ENCODE data around the gene NR1I2. TPM values are rescaled to one million over a fixed set of nuclear protein-coding genes. Genes with fewer than 3 reads are reported as not detected.

NR1I2 gene
- total and polyA plus RNA-seq, 2 donors (not counting 1 experiment from before 2014, with no cell fraction given), result 0.03 TPM; not detected in 1

DNA sequence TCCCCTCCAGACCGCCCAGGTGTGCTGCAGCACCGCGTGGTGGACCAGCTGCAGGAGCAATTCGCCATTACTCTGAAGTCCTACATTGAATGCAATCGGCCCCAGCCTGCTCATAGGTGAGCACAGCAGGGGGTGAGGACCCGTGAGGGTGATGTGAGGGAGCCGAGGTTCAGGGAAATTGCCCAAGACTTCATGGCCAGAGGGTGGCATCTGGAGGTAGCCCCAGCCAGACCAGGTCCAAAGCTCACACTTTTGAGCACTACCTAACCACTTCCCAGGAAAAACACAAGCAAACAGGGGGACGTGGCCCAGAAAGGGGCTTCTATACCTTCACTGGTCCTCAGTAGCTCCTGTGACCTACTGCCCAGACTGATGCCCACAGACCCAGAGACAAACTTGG, 33.8 kb downstream of the NR1I2 start:
- H3K9ac ChIP-seq (ENCODE audit: insufficient read depth, low read length), result no peak overlapping the region
- no peak for DNase-seq (ENCODE audit: low read depth in 2 of 2)
- H3K27ac ChIP-seq (ENCODE audit: insufficient read depth, low read length), result no peak overlapping the region
- H4K20me1 ChIP-seq (ENCODE audit: control insufficient read depth, extremely low read depth, insufficient read depth, low read length), result no peaks in the 10 kb centered on the region
- no peak overlapping the region for H3K4me2 ChIP-seq (ENCODE audit: extremely low read depth, insufficient read depth, low read length)
- no peaks in the 10 kb centered on the region for H3K79me2 ChIP-seq (ENCODE audit: control insufficient read depth, insufficient read depth, low read length)
- H3K27me3 ChIP-seq (ENCODE audit: control insufficient read depth, insufficient read depth, low read length), result peaks cover 30% of the 10 kb centered on the region
- TF ChIP-seq, protein P1, sequence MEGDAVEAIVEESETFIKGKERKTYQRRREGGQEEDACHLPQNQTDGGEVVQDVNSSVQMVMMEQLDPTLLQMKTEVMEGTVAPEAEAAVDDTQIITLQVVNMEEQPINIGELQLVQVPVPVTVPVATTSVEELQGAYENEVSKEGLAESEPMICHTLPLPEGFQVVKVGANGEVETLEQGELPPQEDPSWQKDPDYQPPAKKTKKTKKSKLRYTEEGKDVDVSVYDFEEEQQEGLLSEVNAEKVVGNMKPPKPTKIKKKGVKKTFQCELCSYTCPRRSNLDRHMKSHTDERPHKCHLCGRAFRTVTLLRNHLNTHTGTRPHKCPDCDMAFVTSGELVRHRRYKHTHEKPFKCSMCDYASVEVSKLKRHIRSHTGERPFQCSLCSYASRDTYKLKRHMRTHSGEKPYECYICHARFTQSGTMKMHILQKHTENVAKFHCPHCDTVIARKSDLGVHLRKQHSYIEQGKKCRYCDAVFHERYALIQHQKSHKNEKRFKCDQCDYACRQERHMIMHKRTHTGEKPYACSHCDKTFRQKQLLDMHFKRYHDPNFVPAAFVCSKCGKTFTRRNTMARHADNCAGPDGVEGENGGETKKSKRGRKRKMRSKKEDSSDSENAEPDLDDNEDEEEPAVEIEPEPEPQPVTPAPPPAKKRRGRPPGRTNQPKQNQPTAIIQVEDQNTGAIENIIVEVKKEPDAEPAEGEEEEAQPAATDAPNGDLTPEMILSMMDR (conservative IDR thresholded peaks at IDR 0.05 in 1 of 2, IDR thresholded peaks at IDR 0.05 in 1 of 2; ENCODE audit: low read depth in 1 of 2, low read length in 2 of 2), result no peak
- no peak for TF ChIP-seq EZH2 (IDR thresholded peaks at IDR 0.05; ENCODE audit: low read length, missing control alignments)
- H3K36me3 ChIP-seq (ENCODE audit: control insufficient read depth, insufficient read depth, low read length), result no peaks in the 10 kb centered on the region
- no peak overlapping the region for H3K4me3 ChIP-seq (replicated peaks in 1 of 4; ENCODE audit: control extremely low read depth in 1 of 4, insufficient read depth in 1 of 4, low read depth in 3 of 4, low read length in 4 of 4)
- H3K9me3 ChIP-seq (ENCODE audit: control insufficient read depth, insufficient read depth, low read depth, low read length), result no peaks in the 10 kb centered on the region
- H3K4me1 ChIP-seq (ENCODE audit: control insufficient read depth, extremely low read depth, insufficient read depth, low read length), result no peaks in the 10 kb centered on the region
- H2AFZ ChIP-seq (ENCODE audit: low read length), result no peak overlapping the region

DNA sequence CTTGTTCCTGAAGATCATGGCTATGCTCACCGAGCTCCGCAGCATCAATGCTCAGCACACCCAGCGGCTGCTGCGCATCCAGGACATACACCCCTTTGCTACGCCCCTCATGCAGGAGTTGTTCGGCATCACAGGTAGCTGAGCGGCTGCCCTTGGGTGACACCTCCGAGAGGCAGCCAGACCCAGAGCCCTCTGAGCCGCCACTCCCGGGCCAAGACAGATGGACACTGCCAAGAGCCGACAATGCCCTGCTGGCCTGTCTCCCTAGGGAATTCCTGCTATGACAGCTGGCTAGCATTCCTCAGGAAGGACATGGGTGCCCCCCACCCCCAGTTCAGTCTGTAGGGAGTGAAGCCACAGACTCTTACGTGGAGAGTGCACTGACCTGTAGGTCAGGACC, 35.2 kb downstream of the NR1I2 start:
- DNase-seq (ENCODE audit: low read depth in 2 of 2), result no peak
- H3K27me3 ChIP-seq (ENCODE audit: control insufficient read depth, insufficient read depth, low read length), result peaks cover 24% of the 10 kb centered on the region
- no peak overlapping the region for H3K4me2 ChIP-seq (ENCODE audit: extremely low read depth, insufficient read depth, low read length)
- no peaks in the 10 kb centered on the region for H3K36me3 ChIP-seq (ENCODE audit: control insufficient read depth, insufficient read depth, low read length)
- no peak overlapping the region for H3K9ac ChIP-seq (ENCODE audit: insufficient read depth, low read length)
- no peak overlapping the region for H2AFZ ChIP-seq (ENCODE audit: low read length)
- H3K4me1 ChIP-seq (ENCODE audit: control insufficient read depth, extremely low read depth, insufficient read depth, low read length), result no peaks in the 10 kb centered on the region
- H3K79me2 ChIP-seq (ENCODE audit: control insufficient read depth, insufficient read depth, low read length), result no peaks in the 10 kb centered on the region
- H3K4me3 ChIP-seq (replicated peaks in 1 of 4; ENCODE audit: control extremely low read depth in 1 of 4, insufficient read depth in 1 of 4, low read depth in 3 of 4, low read length in 4 of 4), result no peak overlapping the region
- H3K9me3 ChIP-seq (ENCODE audit: control insufficient read depth, insufficient read depth, low read depth, low read length), result no peaks in the 10 kb centered on the region
- TF ChIP-seq EZH2 (IDR thresholded peaks at IDR 0.05; ENCODE audit: low read length, missing control alignments), result no peak
- TF ChIP-seq, protein P1 (conservative IDR thresholded peaks at IDR 0.05 in 1 of 2, IDR thresholded peaks at IDR 0.05 in 1 of 2; ENCODE audit: low read depth in 1 of 2, low read length in 2 of 2), result no peak
- H4K20me1 ChIP-seq (ENCODE audit: control insufficient read depth, extremely low read depth, insufficient read depth, low read length), result no peaks in the 10 kb centered on the region
- H3K27ac ChIP-seq (ENCODE audit: insufficient read depth, low read length), result no peak overlapping the region

DNA sequence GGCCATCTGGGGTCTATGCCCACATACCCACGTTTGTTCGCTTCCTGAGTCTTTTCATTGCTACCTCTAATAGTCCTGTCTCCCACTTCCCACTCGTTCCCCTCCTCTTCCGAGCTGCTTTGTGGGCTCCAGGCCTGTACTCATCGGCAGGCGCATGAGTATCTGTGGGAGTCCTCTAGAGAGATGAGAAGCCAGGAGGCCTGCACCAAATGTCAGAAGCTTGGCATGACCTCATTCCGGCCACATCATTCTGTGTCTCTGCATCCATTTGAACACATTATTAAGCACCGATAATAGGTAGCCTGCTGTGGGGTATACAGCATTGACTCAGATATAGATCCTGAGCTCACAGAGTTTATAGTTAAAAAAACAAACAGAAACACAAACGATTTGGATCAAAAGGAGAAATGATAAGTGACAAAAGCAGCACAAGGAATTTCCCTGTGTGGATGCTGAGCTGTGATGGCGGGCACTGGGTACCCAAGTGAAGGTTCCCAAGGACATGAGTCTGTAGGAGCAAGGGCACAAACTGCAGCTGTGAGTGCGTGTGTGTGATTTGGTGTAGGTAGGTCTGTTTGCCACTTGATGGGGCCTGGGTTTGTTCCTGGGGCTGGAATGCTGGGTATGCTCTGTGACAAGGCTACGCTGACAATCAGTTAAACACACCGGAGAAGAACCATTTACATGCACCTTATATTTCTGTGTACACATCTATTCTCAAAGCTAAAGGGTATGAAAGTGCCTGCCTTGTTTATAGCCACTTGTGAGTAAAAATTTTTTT, 35.9 kb downstream of the NR1I2 start:
- Histone ChIP-seq H3K27me3 (ENCODE audit: control insufficient read depth, insufficient read depth, low read length) (peaks cover 20% of the 10 kb centered on the region), H3K9me3 (ENCODE audit: control insufficient read depth, insufficient read depth, low read depth, low read length) (no peaks in the 10 kb centered on the region), H3K4me3 (replicated peaks in 1 of 4; ENCODE audit: control extremely low read depth in 1 of 4, insufficient read depth in 1 of 4, low read depth in 3 of 4, low read length in 4 of 4) (no peak overlapping the region), H3K36me3 (ENCODE audit: control insufficient read depth, insufficient read depth, low read length) (no peaks in the 10 kb centered on the region), H2AFZ (ENCODE audit: low read length) (no peak overlapping the region), H3K9ac (ENCODE audit: insufficient read depth, low read length) (no peak overlapping the region), H3K79me2 (ENCODE audit: control insufficient read depth, insufficient read depth, low read length) (no peaks in the 10 kb centered on the region), H3K4me1 (ENCODE audit: control insufficient read depth, extremely low read depth, insufficient read depth, low read length) (no peaks in the 10 kb centered on the region), H4K20me1 (ENCODE audit: control insufficient read depth, extremely low read depth, insufficient read depth, low read length) (no peaks in the 10 kb centered on the region), H3K27ac (ENCODE audit: insufficient read depth, low read length) (no peak overlapping the region), H3K4me2 (ENCODE audit: extremely low read depth, insufficient read depth, low read length) (no peak overlapping the region)
- DNase-seq (ENCODE audit: low read depth in 2 of 2), result no peak
- TF ChIP-seq, protein P1 (conservative IDR thresholded peaks at IDR 0.05 in 1 of 2, IDR thresholded peaks at IDR 0.05 in 1 of 2; ENCODE audit: low read depth in 1 of 2, low read length in 2 of 2), result no peak
- no peak for TF ChIP-seq EZH2 (IDR thresholded peaks at IDR 0.05; ENCODE audit: low read length, missing control alignments)

Data from fibroblast of lung (primary cell).